GM19025 (cell line): ENCODE measurements around the gene CLEC2D.
A peak's percentile ranks its signal among the peaks of the same experiment; 100 is the strongest.
"Not testable (repeated sequence)": the region's sequence is repeated elsewhere in the genome, so short reads cannot be mapped to it uniquely, and the experiment has no call there.

Experiments used
- ATAC-seq: cut with Tn5 transposase; IDR thresholded peaks from one replicate; pipeline ENCODE4 v1.9.1; 2021; ENCODE audit warnings: mild to moderate bottlenecking, low read depth, moderate library complexity; ENCODE audit not compliant: unreplicated experiment

Gene CLEC2D

GRCh38 chr12:9725213-9725870 is 55.8 kb downstream of the CLEC2D start:
- no peak for ATAC-seq

- ATAC-seq: no peak
Measured at GRCh38 chr12:9727813-9728212, 58.3 kb downstream of the CLEC2D start.

- no peak for ATAC-seq
Measured at GRCh38 chr12:9729082-9729481, 59.6 kb downstream of the CLEC2D start.

GRCh38 chr12:9730011-9730410 is 60.5 kb downstream of the CLEC2D start:
- ATAC-seq: no peak

GRCh38 chr12:9730591-9730990 is 61.1 kb downstream of the CLEC2D start:
- ATAC-seq: no peak

GRCh38 chr12:9731393-9731792 is 61.9 kb downstream of the CLEC2D start:
- ATAC-seq: no peak

GRCh38 chr12:9731797-9732196 is 62.3 kb downstream of the CLEC2D start:
- no peak for ATAC-seq

- no peak for ATAC-seq
Measured at GRCh38 chr12:9732921-9733461, 63.5 kb downstream of the CLEC2D start, which contains the start of gene CLECL1. Gene CLECL1 (minus strand): TSS chr12:9733097.

GRCh38 chr12:9735601-9736000 is 66.1 kb downstream of the CLEC2D start:
- ATAC-seq: no peak

GRCh38 chr12:9736936-9737705 is 67.6 kb downstream of the CLEC2D start:
- ATAC-seq: no peak

GRCh38 chr12:9738905-9739304 is 69.4 kb downstream of the CLEC2D start:
- ATAC-seq: not testable (repeated sequence)

GRCh38 chr12:9739404-9740105 is 70.0 kb downstream of the CLEC2D start:
- ATAC-seq: not testable (repeated sequence)

- ATAC-seq: no peak
Measured at GRCh38 chr12:9740106-9740750, 70.7 kb downstream of the CLEC2D start.

- ATAC-seq: peak; percentile 59
Measured at GRCh38 chr12:9741726-9742125, 72.2 kb downstream of the CLEC2D start.

GRCh38 chr12:9742661-9743060 is 73.1 kb downstream of the CLEC2D start:
- no peak for ATAC-seq

- ATAC-seq: no peak
Measured at GRCh38 chr12:9745199-9745598, 75.7 kb downstream of the CLEC2D start.
